ENCODE results near the gene MAP1S.

DNA sequence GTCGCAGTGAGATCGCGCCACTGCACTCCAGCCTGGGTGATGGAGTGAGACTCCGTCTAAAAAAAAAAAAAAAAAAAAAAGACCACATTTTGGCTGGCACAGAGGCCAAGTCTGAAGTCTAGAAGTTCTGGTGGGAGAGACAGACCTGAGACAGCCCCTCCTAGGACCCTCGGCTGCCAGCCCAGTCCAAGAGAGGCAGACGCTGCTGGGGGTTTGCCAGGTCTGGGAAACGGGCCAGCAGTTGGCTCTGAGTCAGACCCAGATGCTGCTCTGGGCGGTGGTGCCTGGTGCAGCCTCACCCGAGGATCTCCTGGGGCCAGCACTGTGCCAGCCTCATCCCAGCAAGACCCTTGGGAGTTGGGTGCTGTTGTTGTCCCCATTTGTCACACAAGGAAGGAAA lies 37.8 kb downstream of the MAP1S start:
- TF ChIP-seq FOS (IDR thresholded peaks at IDR 0.05; ENCODE audit: low read depth, low read length): peak; percentile 22; the same call in 1 of the 2 replicates
- no peak for TF ChIP-seq MAFK (IDR thresholded peaks at IDR 0.05; ENCODE audit: low read depth, low read length)
- TF ChIP-seq CEBPB (IDR thresholded peaks at IDR 0.05; ENCODE audit: low read depth, low read length): no peak
- TF ChIP-seq POLR2A (IDR thresholded peaks at IDR 0.05; ENCODE audit: low read depth, low read length): no peak
- no peak for TF ChIP-seq RAD21 (IDR thresholded peaks at IDR 0.05; ENCODE audit: low read length)
- TF ChIP-seq, protein P1, sequence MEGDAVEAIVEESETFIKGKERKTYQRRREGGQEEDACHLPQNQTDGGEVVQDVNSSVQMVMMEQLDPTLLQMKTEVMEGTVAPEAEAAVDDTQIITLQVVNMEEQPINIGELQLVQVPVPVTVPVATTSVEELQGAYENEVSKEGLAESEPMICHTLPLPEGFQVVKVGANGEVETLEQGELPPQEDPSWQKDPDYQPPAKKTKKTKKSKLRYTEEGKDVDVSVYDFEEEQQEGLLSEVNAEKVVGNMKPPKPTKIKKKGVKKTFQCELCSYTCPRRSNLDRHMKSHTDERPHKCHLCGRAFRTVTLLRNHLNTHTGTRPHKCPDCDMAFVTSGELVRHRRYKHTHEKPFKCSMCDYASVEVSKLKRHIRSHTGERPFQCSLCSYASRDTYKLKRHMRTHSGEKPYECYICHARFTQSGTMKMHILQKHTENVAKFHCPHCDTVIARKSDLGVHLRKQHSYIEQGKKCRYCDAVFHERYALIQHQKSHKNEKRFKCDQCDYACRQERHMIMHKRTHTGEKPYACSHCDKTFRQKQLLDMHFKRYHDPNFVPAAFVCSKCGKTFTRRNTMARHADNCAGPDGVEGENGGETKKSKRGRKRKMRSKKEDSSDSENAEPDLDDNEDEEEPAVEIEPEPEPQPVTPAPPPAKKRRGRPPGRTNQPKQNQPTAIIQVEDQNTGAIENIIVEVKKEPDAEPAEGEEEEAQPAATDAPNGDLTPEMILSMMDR (conservative IDR thresholded peaks at IDR 0.05; ENCODE audit: low read depth, low read length): no peak
- TF ChIP-seq SMC3 (IDR thresholded peaks at IDR 0.05; ENCODE audit: low read depth, low read length): no peak
- TF ChIP-seq RCOR1 (IDR thresholded peaks at IDR 0.05; ENCODE audit: insufficient replicate concordance, low read length): no peak
- no peak for TF ChIP-seq CHD1 (IDR thresholded peaks at IDR 0.05; ENCODE audit: low read depth, low read length)
- TF ChIP-seq BHLHE40 (IDR thresholded peaks at IDR 0.05; ENCODE audit: low read depth, low read length): no peak
- no peak for TF ChIP-seq MAZ (IDR thresholded peaks at IDR 0.05; ENCODE audit: borderline replicate concordance, low read depth, low read length)
- TF ChIP-seq, protein P2, sequence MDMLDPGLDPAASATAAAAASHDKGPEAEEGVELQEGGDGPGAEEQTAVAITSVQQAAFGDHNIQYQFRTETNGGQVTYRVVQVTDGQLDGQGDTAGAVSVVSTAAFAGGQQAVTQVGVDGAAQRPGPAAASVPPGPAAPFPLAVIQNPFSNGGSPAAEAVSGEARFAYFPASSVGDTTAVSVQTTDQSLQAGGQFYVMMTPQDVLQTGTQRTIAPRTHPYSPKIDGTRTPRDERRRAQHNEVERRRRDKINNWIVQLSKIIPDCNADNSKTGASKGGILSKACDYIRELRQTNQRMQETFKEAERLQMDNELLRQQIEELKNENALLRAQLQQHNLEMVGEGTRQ (IDR thresholded peaks at IDR 0.05; ENCODE audit: low read depth, low read length): no peak
- TF ChIP-seq, protein P3, sequence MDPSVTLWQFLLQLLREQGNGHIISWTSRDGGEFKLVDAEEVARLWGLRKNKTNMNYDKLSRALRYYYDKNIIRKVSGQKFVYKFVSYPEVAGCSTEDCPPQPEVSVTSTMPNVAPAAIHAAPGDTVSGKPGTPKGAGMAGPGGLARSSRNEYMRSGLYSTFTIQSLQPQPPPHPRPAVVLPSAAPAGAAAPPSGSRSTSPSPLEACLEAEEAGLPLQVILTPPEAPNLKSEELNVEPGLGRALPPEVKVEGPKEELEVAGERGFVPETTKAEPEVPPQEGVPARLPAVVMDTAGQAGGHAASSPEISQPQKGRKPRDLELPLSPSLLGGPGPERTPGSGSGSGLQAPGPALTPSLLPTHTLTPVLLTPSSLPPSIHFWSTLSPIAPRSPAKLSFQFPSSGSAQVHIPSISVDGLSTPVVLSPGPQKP (IDR thresholded peaks at IDR 0.05; ENCODE audit: borderline replicate concordance, low read depth, low read length): no peak
- no peak for TF ChIP-seq NFE2L2 (IDR thresholded peaks at IDR 0.05; ENCODE audit: low read depth, low read length)
